Neural cell (in vitro differentiated cells): ENCODE measurements around the gene CRB3. TPM values are rescaled to one million over a fixed set of nuclear protein-coding genes. Genes with fewer than 3 reads are reported as not detected.

ENCODE experiments used
- H2AFZ ChIP-seq: fragments of 200-600, 300-800 bp; sonication (generic), shearing (Covaris generic); 2 replicates; pipeline ENCODE4 v1.6.0; 2014; ENCODE audit warnings: low read depth, mild to moderate bottlenecking, antibody characterized with exemption, low read length, moderate library complexity
- H3F3A ChIP-seq: fragments of 200-600 bp; shearing (Covaris generic); 2 replicates; pipeline ENCODE4 v1.6.1; 2016; ENCODE audit warnings: mild to moderate bottlenecking, moderate library complexity, mixed read lengths, antibody characterized with exemption, low read length; ENCODE audit not compliant: insufficient read depth, poor library complexity, severe bottlenecking
- H3K27ac ChIP-seq: fragments of 200-600, 300-800 bp; sonication (generic), shearing (Covaris generic); 2 replicates; pipeline ENCODE4 v1.5.1; 2014; ENCODE audit warnings: mild to moderate bottlenecking, low read length, moderate library complexity
- H3K27me3 ChIP-seq: fragments of 300-800, 200-600 bp; sonication (generic), shearing (Covaris generic); 2 replicates; pipeline ENCODE4 v1.6.0; 2014; ENCODE audit warnings: mild to moderate bottlenecking, low read depth, low read length, moderate library complexity; ENCODE audit not compliant: insufficient read depth
- H3K36me3 ChIP-seq: fragments of 300-800, 200-600 bp; sonication (generic), shearing (Covaris generic); 2 replicates; pipeline ENCODE4 v1.5.1; 2014; ENCODE audit warnings: mild to moderate bottlenecking, antibody characterized with exemption, low read length, moderate library complexity; ENCODE audit not compliant: insufficient read depth
- H3K4me2 ChIP-seq: fragments of 300-800, 200-600 bp; sonication (generic), shearing (Covaris generic); 2 replicates; pipeline ENCODE4 v1.6.0; 2014; ENCODE audit warnings: mild to moderate bottlenecking, low read length
- H3K4me3 ChIP-seq: fragments of 300-800, 200-600 bp; sonication (generic), shearing (Covaris generic); 2 replicates; pipeline ENCODE4 v1.5.1; 2014; ENCODE audit warnings: mild to moderate bottlenecking, low read length, moderate library complexity
- H3K79me2 ChIP-seq: fragments of 200-600 bp; shearing (Covaris generic); replicated peaks from 2 replicates; pipeline ENCODE4 v1.6.0; 2014; ENCODE audit warnings: mild to moderate bottlenecking, low read length, moderate library complexity; ENCODE audit not compliant: insufficient read depth
- H3K9ac ChIP-seq: fragments of 300-800, 200-600 bp; sonication (generic), shearing (Covaris generic); 2 replicates; pipeline ENCODE4 v1.6.1; 2016; ENCODE audit warnings: mild to moderate bottlenecking, low read length, mixed read lengths
- H3K9me2 ChIP-seq: fragments of 200-600 bp; shearing (Covaris generic); 2 replicates; pipeline ENCODE4 v1.6.1; 2016; ENCODE audit warnings: mild to moderate bottlenecking, low read length, mixed read lengths; ENCODE audit not compliant: insufficient read depth
- H3K9me3 ChIP-seq: fragments of 200-600, 300-800 bp; sonication (generic), shearing (Covaris generic); 2 replicates; pipeline ENCODE4 v1.6.1; 2016; ENCODE audit warnings: mild to moderate bottlenecking, mixed run types, low read length, moderate library complexity, mixed read lengths
- H4K20me1 ChIP-seq: fragments of 200-600 bp; shearing (Covaris generic); 2 replicates; pipeline ENCODE4 v1.6.1; 2016; ENCODE audit warnings: mild to moderate bottlenecking, mixed run types; ENCODE audit not compliant: insufficient read depth
- EP300 ChIP-seq: fragments of 450-650 bp; conservative IDR thresholded peaks from 2 replicates; pipeline ENCODE4 v1.6.1; 2014; ENCODE audit warnings: antibody characterized with exemption, mild to moderate bottlenecking, moderate library complexity; ENCODE audit not compliant: poor library complexity, severe bottlenecking
- EZH2 ChIP-seq: fragments of 200-600, 300-800 bp; shearing (Covaris generic), sonication (generic); IDR thresholded peaks from 2 replicates; pipeline ENCODE4 v1.6.1; 2014; ENCODE audit warnings: antibody characterized with exemption, low read length, borderline replicate concordance, mild to moderate bottlenecking; ENCODE audit not compliant: insufficient read depth, poor library complexity, severe bottlenecking
- MXI1 ChIP-seq: fragments of 450-650 bp; conservative IDR thresholded peaks from 2 replicates; pipeline ENCODE4 v1.6.1; 2014; ENCODE audit warnings: antibody characterized with exemption, mild to moderate bottlenecking; ENCODE audit not compliant: poor library complexity, severe bottlenecking
- POLR2AphosphoS5 ChIP-seq: IDR thresholded peaks from 2 replicates; pipeline ENCODE4 v1.6.1; 2012
- RAD21 ChIP-seq: fragments of 450-650 bp; conservative IDR thresholded peaks from 2 replicates; pipeline ENCODE4 v1.6.1; 2014; ENCODE audit warnings: antibody characterized with exemption, mild to moderate bottlenecking, moderate library complexity
- SMC3 ChIP-seq: fragments of 450-650 bp; conservative IDR thresholded peaks from 2 replicates; pipeline ENCODE4 v1.6.1; 2014; ENCODE audit warnings: antibody characterized with exemption, mild to moderate bottlenecking, moderate library complexity; ENCODE audit not compliant: poor library complexity
- TAF1 ChIP-seq: IDR thresholded peaks from 2 replicates; pipeline ENCODE4 v1.6.1; 2012; ENCODE audit warnings: low read depth
- polyA plus RNA-seq: library from polyadenylated mRNA; depleted of rRNA; stranded (reverse); fragments of >200 nt; gene quantifications from 2 replicates; pipeline ENCODE4 v1.2.3, GENCODE V29; 2014
- TF ChIP-seq, protein P1 (sequence below): fragments of 450-650 bp; IDR thresholded peaks from 2 replicates; pipeline ENCODE4 v1.5.1; 2014; ENCODE audit warnings: antibody characterized with exemption, mild to moderate bottlenecking, moderate library complexity; ENCODE audit not compliant: poor library complexity, severe bottlenecking
- TF ChIP-seq, protein P2 (sequence below): IDR thresholded peaks from 2 replicates; pipeline ENCODE4 v1.6.1; 2012; ENCODE audit warnings: borderline replicate concordance

Gene CRB3
- polyA plus RNA-seq, 1 donor from 2014 or later, result 0.43 TPM

DNA sequence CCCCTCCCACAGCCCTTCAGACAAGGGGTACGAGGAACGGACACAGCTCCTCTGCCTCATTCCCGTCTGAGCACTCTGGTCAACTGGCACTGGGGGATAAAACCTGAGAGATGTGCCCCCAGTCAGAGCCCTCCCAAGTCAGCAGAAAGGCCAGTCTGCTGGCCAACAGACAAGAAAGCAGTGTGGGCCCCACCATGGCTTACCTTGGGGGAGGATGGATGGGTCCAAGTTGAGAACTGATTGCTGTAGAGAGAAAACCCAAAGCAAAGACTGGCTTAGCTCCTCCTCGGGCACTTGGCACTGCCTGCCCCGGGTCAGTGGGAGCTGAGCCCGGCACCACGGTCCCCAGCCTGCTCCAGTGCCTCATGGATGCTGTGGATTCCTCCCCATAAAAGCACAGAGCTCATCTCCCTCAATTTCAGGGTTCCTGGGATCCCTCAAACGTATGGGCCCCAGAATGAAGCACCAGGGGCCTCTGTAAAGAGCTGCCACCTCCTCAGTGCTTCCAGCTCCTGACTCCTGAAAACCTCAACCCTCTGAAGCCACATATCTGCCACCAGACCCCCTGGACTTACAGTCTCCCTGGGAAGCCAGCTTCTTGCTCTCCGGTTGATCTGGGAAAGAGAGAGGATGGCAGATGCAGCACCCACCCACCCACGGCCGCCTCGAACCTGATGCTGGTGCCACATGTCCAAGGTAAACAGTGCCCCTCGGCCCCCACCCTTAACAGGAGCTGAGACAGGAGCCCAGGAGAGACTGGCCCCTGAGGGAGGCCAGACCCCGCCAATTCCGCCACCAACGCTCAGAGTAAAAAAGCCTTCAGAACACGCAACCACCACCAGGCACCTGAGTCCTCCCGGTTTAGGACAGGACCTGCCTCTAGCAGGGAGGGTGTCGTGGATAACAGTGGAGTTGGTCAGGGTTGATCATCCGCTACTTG, 42.7 kb upstream of the CRB3 start:
- no peaks in the 10 kb centered on the region for H3K9me2 ChIP-seq
- H3K27me3 ChIP-seq, result no peaks in the 10 kb centered on the region
- no peak overlapping the region for H3K4me3 ChIP-seq
- H2AFZ ChIP-seq, result no peak overlapping the region
- H3K79me2 ChIP-seq, result peaks cover 38% of the 10 kb centered on the region
- H3F3A ChIP-seq, result no peaks in the 10 kb centered on the region
- TF ChIP-seq TAF1, result no peak
- no peak for TF ChIP-seq SMC3
- TF ChIP-seq RAD21, result no peak
- TF ChIP-seq, protein P1, sequence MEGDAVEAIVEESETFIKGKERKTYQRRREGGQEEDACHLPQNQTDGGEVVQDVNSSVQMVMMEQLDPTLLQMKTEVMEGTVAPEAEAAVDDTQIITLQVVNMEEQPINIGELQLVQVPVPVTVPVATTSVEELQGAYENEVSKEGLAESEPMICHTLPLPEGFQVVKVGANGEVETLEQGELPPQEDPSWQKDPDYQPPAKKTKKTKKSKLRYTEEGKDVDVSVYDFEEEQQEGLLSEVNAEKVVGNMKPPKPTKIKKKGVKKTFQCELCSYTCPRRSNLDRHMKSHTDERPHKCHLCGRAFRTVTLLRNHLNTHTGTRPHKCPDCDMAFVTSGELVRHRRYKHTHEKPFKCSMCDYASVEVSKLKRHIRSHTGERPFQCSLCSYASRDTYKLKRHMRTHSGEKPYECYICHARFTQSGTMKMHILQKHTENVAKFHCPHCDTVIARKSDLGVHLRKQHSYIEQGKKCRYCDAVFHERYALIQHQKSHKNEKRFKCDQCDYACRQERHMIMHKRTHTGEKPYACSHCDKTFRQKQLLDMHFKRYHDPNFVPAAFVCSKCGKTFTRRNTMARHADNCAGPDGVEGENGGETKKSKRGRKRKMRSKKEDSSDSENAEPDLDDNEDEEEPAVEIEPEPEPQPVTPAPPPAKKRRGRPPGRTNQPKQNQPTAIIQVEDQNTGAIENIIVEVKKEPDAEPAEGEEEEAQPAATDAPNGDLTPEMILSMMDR, result no peak
- no peak for TF ChIP-seq EP300
- TF ChIP-seq POLR2AphosphoS5, result no peak
- no peak for TF ChIP-seq EZH2
- TF ChIP-seq MXI1, result no peak
- TF ChIP-seq, protein P2, sequence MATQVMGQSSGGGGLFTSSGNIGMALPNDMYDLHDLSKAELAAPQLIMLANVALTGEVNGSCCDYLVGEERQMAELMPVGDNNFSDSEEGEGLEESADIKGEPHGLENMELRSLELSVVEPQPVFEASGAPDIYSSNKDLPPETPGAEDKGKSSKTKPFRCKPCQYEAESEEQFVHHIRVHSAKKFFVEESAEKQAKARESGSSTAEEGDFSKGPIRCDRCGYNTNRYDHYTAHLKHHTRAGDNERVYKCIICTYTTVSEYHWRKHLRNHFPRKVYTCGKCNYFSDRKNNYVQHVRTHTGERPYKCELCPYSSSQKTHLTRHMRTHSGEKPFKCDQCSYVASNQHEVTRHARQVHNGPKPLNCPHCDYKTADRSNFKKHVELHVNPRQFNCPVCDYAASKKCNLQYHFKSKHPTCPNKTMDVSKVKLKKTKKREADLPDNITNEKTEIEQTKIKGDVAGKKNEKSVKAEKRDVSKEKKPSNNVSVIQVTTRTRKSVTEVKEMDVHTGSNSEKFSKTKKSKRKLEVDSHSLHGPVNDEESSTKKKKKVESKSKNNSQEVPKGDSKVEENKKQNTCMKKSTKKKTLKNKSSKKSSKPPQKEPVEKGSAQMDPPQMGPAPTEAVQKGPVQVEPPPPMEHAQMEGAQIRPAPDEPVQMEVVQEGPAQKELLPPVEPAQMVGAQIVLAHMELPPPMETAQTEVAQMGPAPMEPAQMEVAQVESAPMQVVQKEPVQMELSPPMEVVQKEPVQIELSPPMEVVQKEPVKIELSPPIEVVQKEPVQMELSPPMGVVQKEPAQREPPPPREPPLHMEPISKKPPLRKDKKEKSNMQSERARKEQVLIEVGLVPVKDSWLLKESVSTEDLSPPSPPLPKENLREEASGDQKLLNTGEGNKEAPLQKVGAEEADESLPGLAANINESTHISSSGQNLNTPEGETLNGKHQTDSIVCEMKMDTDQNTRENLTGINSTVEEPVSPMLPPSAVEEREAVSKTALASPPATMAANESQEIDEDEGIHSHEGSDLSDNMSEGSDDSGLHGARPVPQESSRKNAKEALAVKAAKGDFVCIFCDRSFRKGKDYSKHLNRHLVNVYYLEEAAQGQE, result no peak
- H3K4me2 ChIP-seq, result no peak overlapping the region
- H3K27ac ChIP-seq, result no peak overlapping the region
- no peaks in the 10 kb centered on the region for H3K9me3 ChIP-seq
- no peaks in the 10 kb centered on the region for H3K36me3 ChIP-seq
- no peak overlapping the region for H3K9ac ChIP-seq
- peaks cover 32% of the 10 kb centered on the region for H4K20me1 ChIP-seq

DNA sequence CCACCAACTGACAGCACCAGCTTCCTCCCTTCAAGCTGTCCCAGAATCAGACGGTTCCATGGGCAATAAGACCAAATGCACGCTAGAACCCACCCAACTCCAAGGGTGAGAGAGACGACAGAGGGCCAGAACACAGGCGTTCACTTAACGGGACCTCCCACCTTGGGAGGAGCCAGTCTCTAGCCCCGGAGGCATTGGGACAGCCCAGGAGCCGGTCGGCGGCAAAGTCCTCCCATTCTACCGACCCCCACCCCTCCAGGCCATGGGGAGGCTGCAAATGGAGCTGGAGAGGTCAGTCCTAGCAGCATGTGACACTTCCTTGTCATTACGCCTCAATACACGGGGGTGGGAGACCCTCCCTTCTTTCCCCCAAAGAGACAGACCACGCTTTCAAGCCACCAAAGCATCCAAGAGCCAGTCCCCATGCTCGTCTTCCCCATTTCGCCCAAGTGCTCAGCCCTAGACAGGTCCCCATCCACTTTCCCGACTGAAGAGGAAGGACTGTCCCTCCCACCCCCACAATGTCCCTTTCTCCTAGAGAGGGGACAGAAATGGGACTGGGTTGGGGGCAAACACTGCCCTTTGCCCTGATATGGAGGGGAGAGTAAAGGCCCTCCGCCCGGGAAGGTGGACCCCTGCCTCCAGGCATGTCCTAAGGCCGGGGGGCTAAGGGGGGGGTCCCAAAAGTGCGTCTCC, 40.4 kb upstream of the CRB3 start:
- Histone ChIP-seq H4K20me1 (peaks cover 32% of the 10 kb centered on the region), H3K27ac (peak overlapping the region; percentile 59), H3K9ac (peak overlapping the region; percentile 84), H2AFZ (no peak overlapping the region), H3K79me2 (peaks cover 38% of the 10 kb centered on the region), H3K27me3 (no peaks in the 10 kb centered on the region), H3K9me2 (no peaks in the 10 kb centered on the region), H3K36me3 (no peaks in the 10 kb centered on the region), H3K4me3 (peak overlapping the region; percentile 96), H3K4me2 (peak overlapping the region; percentile 81), H3F3A (no peaks in the 10 kb centered on the region), H3K9me3 (no peaks in the 10 kb centered on the region)
- TF ChIP-seq POLR2AphosphoS5, result no peak
- TF ChIP-seq MXI1, result peak; percentile 24
- TF ChIP-seq SMC3, result peak; percentile 22
